HCT116 (cell line): ENCODE measurements around the gene FHIT. TPM values are rescaled to one million over a fixed set of nuclear protein-coding genes. Genes with fewer than 3 reads are reported as not detected.
"Not testable (repeated sequence)": the region's sequence is repeated elsewhere in the genome, so short reads cannot be mapped to it uniquely, and the experiment has no call there.

Experiments used
- ATAC-seq: fragments of 200-7000 bp; cut with Tn5 transposase; 2 replicates; pipeline ENCODE4 v1.9.1; 2020; ENCODE audit warnings: mild to moderate bottlenecking, moderate library complexity
- BruUV-seq: library from RNA; stranded (reverse); fragments of 400-500 nt; replicated peaks from 2 replicates; lab custom pipeline; 2021; lab: Mats Ljungman, UMichigan
- CTCF ChIA-PET: fragments of 300-600 bp; sonication (Branson Sonifier 250); formaldehyde crosslinking; loops from one replicate; lab custom pipeline; 2021; ENCODE audit warnings: antibody characterized with exemption; lab: Charles Lee
- POLR2A ChIA-PET: fragments of 300-600, 350-600 bp; sonication (Branson Sonifier 250); formaldehyde crosslinking; loops from one replicate; lab custom pipeline; 2021; ENCODE audit warnings: antibody characterized with exemption; lab: Charles Lee
- RAD21 ChIA-PET, 2 experiments: fragments of 300-600 bp; sonication (Branson Sonifier 250); formaldehyde crosslinking; loops; one replicate each; lab custom pipeline; 2023; ENCODE audit warnings: low total read pairs in 2 of 2; ENCODE audit not compliant: uncharacterized antibody in 2 of 2, unreplicated experiment in 2 of 2, low non-redundant PET in 1 of 2; lab: Charles Lee
- DNase-seq: peaks from one replicate; pipeline ENCODE4 v3.0.0-alpha.2; 2010; ENCODE audit warnings: low read depth, low spot score
- H2AFZ ChIP-seq: fragments of 200-600 bp; shearing (Covaris generic), sonication (generic); 2 replicates; pipeline ENCODE4 v1.6.1; 2017; ENCODE audit warnings: low read depth, mixed run types, mixed read lengths, antibody characterized with exemption, low read length; ENCODE audit not compliant: poor library complexity, severe bottlenecking
- H3K27ac ChIP-seq: 2 replicates; pipeline ENCODE4 v1.5.1; 2012; ENCODE audit warnings: low read depth, low read length
- H3K27me3 ChIP-seq: fragments of 200-600 bp; sonication (generic); 2 replicates; pipeline ENCODE4 v1.6.1; 2016; ENCODE audit warnings: mixed run types, low read length, mixed read lengths; ENCODE audit not compliant: insufficient read depth
- H3K36me3 ChIP-seq, 2 experiments: fragments of 200-500 bp in 1 of 2; fragments of 200-600 bp in 1 of 2; sonication (Bioruptor generic) in 1 of 2; sonication (generic) in 1 of 2; 2 replicates each; pipeline versions ENCODE4 v1.5.1 to v1.6.1; 2014 to 2016; ENCODE audit warnings: low read length in 2 of 2, inconsistent platforms in 1 of 2, mixed read lengths in 1 of 2, mixed run types in 1 of 2; ENCODE audit not compliant: insufficient read depth in 2 of 2, control insufficient read depth in 1 of 2
- H3K4me1 ChIP-seq, 2 experiments: fragments of 200-600 bp in 1 of 2; sonication (generic) in 1 of 2; 2 replicates each; pipeline versions ENCODE4 v1.5.1 to v1.6.1; 2012 to 2017; ENCODE audit warnings: low read length in 2 of 2, inconsistent platforms in 1 of 2, mild to moderate bottlenecking in 1 of 2, mixed read lengths in 1 of 2, mixed run types in 1 of 2, moderate library complexity in 1 of 2; ENCODE audit not compliant: insufficient read depth in 2 of 2, control insufficient read depth in 1 of 2
- H3K4me2 ChIP-seq: fragments of 200-600 bp; sonication (generic); 2 replicates; pipeline ENCODE4 v1.6.1; 2017; ENCODE audit warnings: mixed run types, low read length, mixed read lengths
- H3K4me3 ChIP-seq, 2 experiments: fragments of 200-600 bp in 1 of 2; sonication (generic) in 1 of 2; replicated peaks in 1 of 2; 2 replicates each; pipeline ENCODE4 v1.5.1; 2011 to 2016; ENCODE audit warnings: low read length in 2 of 2, control low read depth in 1 of 2, low read depth in 1 of 2, mild to moderate bottlenecking in 1 of 2, mixed read lengths in 1 of 2, mixed run types in 1 of 2
- H3K79me2 ChIP-seq: fragments of 200-600 bp; sonication (generic); 2 replicates; pipeline ENCODE4 v1.6.1; 2017; ENCODE audit warnings: mild to moderate bottlenecking, mixed run types, low read length, moderate library complexity, mixed read lengths; ENCODE audit not compliant: insufficient read depth
- H3K9ac ChIP-seq: fragments of 200-600 bp; sonication (generic); 2 replicates; pipeline ENCODE4 v1.6.1; 2016; ENCODE audit warnings: low read length, mixed read lengths
- H3K9me2 ChIP-seq: fragments of 200-600 bp; sonication (generic), shearing (Covaris generic); 2 replicates; pipeline ENCODE4 v1.6.1; 2017; ENCODE audit warnings: mixed run types, mild to moderate bottlenecking, moderate library complexity; ENCODE audit not compliant: insufficient read depth
- H3K9me3 ChIP-seq, 2 experiments: fragments of 200-500 bp in 1 of 2; fragments of 200-600 bp in 1 of 2; sonication (Bioruptor generic) in 1 of 2; sonication (generic) in 1 of 2; 2 replicates each; pipeline ENCODE4 v1.6.1; 2014 to 2017; ENCODE audit warnings: low read length in 2 of 2, mixed read lengths in 2 of 2, inconsistent platforms in 1 of 2, low read depth in 1 of 2, mild to moderate bottlenecking in 1 of 2, mixed run types in 1 of 2, moderate library complexity in 1 of 2; ENCODE audit not compliant: control insufficient read depth in 1 of 2, insufficient read depth in 1 of 2
- H4K20me1 ChIP-seq: fragments of 200-600 bp; sonication (generic), shearing (Covaris generic); 2 replicates; pipeline ENCODE4 v1.6.1; 2017; ENCODE audit warnings: mixed run types, mild to moderate bottlenecking, moderate library complexity; ENCODE audit not compliant: insufficient read depth
- ELF1 ChIP-seq: IDR thresholded peaks from 2 replicates; pipeline ENCODE4 v1.6.1; 2012; ENCODE audit warnings: low read depth, borderline replicate concordance
- EZH2 ChIP-seq: fragments of 200-600 bp; sonication (generic); IDR thresholded peaks from 2 replicates; pipeline ENCODE4 v1.6.1; 2017; ENCODE audit warnings: antibody characterized with exemption, mixed run types
- JUND ChIP-seq: IDR thresholded peaks from 2 replicates; pipeline ENCODE4 v1.6.1; 2012
- MAX ChIP-seq: IDR thresholded peaks from 2 replicates; pipeline ENCODE4 v1.6.1; 2012
- SP1 ChIP-seq: IDR thresholded peaks from 2 replicates; pipeline ENCODE4 v1.6.1; 2012; ENCODE audit warnings: low read depth
- ZBTB33 ChIP-seq: IDR thresholded peaks from 2 replicates; pipeline ENCODE4 v1.6.1; 2011; ENCODE audit warnings: mild to moderate bottlenecking, low read length, moderate library complexity; ENCODE audit not compliant: insufficient replicate concordance; ENCODE audit errors: extremely low read depth
- ZFX ChIP-seq: fragments of 450-650 bp; IDR thresholded peaks from 2 replicates; pipeline ENCODE4 v1.6.1; 2017
- ZNF274 ChIP-seq: fragments of 200-500 bp; sonication (Bioruptor generic); IDR thresholded peaks from 2 replicates; pipeline ENCODE4 v1.6.1; 2014; ENCODE audit warnings: mild to moderate bottlenecking, low read depth, low read length, inconsistent platforms
- intact Hi-C: fragments of 100-400 bp; cut with micrococcal nuclease; formaldehyde crosslinking; loops from 2 replicates; pipeline ENCODE4 v1.10.0; 2022
- total RNA-seq: library from RNA; stranded (reverse); gene quantifications from one replicate; pipeline ENCODE4 v1.2.1, GENCODE V29; 2021; ENCODE audit not compliant: unreplicated experiment

The FHIT gene
- total RNA-seq, 1 experiment from 2014 or later, result 20.1 TPM

DNA sequence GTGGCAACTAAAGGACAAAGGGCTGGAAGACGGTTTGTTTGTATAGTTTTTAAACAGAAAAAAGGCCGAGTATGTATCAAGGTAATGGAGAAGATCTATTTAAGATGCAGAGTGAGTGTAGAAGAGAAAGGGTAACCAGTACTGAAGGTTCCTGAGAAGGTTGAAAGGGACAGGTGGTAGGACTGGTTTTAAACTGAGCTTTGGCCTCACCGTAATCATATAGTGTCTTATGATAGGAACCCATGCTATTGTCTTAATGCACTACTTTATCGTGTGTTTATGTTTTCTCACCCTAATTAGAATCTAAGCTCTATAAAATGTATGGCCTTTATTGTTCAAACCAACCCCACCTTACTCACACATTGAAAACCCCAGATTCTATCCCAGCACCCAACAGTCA, 32.7 kb downstream of the FHIT start:
- no peak overlapping the region for H2AFZ ChIP-seq
- H3K4me3 ChIP-seq, result no peak overlapping the region
- DNase-seq, result no peak
- H3K4me2 ChIP-seq, result no peak overlapping the region
- no TSS peak for BruUV-seq
- ChIA-PET POLR2A (no interaction called here), RAD21 (no interaction called here)
- no peak overlapping the region for H3K27ac ChIP-seq
- no peaks in the 10 kb centered on the region; the same call in 1 of the 2 replicates for H4K20me1 ChIP-seq
- intact Hi-C loops, result no loop called here
- no peaks in the 10 kb centered on the region for H3K79me2 ChIP-seq
- no peaks in the 10 kb centered on the region for H3K4me1 ChIP-seq
- H3K9ac ChIP-seq, result no peak overlapping the region
- H3K27me3 ChIP-seq, result no peaks in the 10 kb centered on the region
- no peaks in the 10 kb centered on the region for H3K9me3 ChIP-seq
- TF ChIP-seq ZNF274 (no peak), ZFX (no peak), EZH2 (no peak), ELF1 (no peak), MAX (no peak), JUND (no peak), ZBTB33 (no peak), SP1 (no peak)
- TF ChIP-seq, all 23 proteins: peak for 0
- H3K9me2 ChIP-seq, result no peaks in the 10 kb centered on the region
- ATAC-seq, result no peak
- no peaks in the 10 kb centered on the region for H3K36me3 ChIP-seq
- CTCF ChIA-PET, result no interaction called here

GRCh38 chr3:61216171-61216570, 35.1 kb downstream of the FHIT start:
- H3K27me3 ChIP-seq, BruUV-seq, intact Hi-C loops, H3K9ac ChIP-seq, H3K36me3 ChIP-seq, H3K4me3 ChIP-seq, H3K4me1 ChIP-seq, H2AFZ ChIP-seq, CTCF ChIA-PET, DNase-seq, RAD21 ChIA-PET, H4K20me1 ChIP-seq, H3K9me2 ChIP-seq, POLR2A ChIA-PET, H3K4me2 ChIP-seq, H3K79me2 ChIP-seq, H3K9me3 ChIP-seq, H3K27ac ChIP-seq, ATAC-seq: not testable (repeated sequence)
